IPS-20b (cell line): Measurements from ENCODE around the gene SFMBT1.

Source experiments
- H3K27ac ChIP-seq: one replicate; pipeline ENCODE4 v1.5.1; 2013; ENCODE audit warnings: low read length
- H3K27me3 ChIP-seq: 2 replicates; pipeline ENCODE4 v1.6.1; 2013; ENCODE audit warnings: mild to moderate bottlenecking, low read length, inconsistent platforms; ENCODE audit not compliant: insufficient read depth
- H3K36me3 ChIP-seq: 2 replicates; pipeline ENCODE4 v1.6.1; 2013; ENCODE audit warnings: low read depth, mild to moderate bottlenecking, inconsistent platforms, low read length, moderate library complexity; ENCODE audit not compliant: insufficient read depth
- H3K4me1 ChIP-seq: 2 replicates; pipeline ENCODE4 v1.6.1; 2013; ENCODE audit warnings: mild to moderate bottlenecking, control low read depth, inconsistent platforms, low read length, moderate library complexity; ENCODE audit not compliant: insufficient read depth
- H3K4me3 ChIP-seq: 2 replicates; pipeline ENCODE4 v1.5.1; 2013; ENCODE audit warnings: mild to moderate bottlenecking, low read length, inconsistent platforms
- H3K9ac ChIP-seq: 2 replicates; pipeline ENCODE4 v1.6.1; 2013; ENCODE audit warnings: low read depth, mild to moderate bottlenecking, inconsistent platforms, low read length, moderate library complexity
- H3K9me3 ChIP-seq: 2 replicates; pipeline ENCODE4 v1.6.1; 2013; ENCODE audit warnings: mild to moderate bottlenecking, low read depth, low read length, inconsistent platforms; ENCODE audit not compliant: insufficient read depth

The SFMBT1 gene

GRCh38 chr3:53030619-53031449 is 15.0 kb downstream of the SFMBT1 start:
- no peak overlapping the region for H3K4me3 ChIP-seq
- H3K27me3 ChIP-seq, result no peaks in the 10 kb centered on the region
- H3K9me3 ChIP-seq, result no peaks in the 10 kb centered on the region
- no peaks in the 10 kb centered on the region for H3K36me3 ChIP-seq
- no peak overlapping the region for H3K9ac ChIP-seq
- H3K27ac ChIP-seq, result peak overlapping the region; percentile 52
- peaks cover 29% of the 10 kb centered on the region for H3K4me1 ChIP-seq

DNA sequence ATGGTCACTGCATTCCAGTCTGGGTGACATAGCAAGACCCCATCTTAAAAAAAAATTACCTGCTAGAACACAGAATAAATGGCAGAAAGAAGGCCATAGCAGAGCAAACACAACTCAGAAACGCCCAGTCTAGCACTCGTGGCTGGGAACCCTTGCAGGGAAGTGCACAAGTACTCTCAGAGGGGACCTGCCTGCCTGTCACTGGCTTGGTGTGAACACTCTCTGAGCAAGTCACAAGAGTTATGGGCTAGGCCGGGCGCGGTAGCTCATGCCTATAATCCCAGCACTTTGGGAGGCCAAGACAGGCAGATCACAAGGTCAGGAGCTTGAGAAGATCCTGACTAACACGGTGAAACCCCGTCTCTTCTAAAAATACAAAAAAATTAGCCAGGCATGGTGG is 17.2 kb downstream of the SFMBT1 start:
- Histone ChIP-seq H3K4me1 (peaks cover 29% of the 10 kb centered on the region), H3K4me3 (no peak overlapping the region), H3K9me3 (no peaks in the 10 kb centered on the region)

GRCh38 chr3:53027254-53027844 is 18.5 kb downstream of the SFMBT1 start:
- no peak overlapping the region for H3K4me3 ChIP-seq
- no peak overlapping the region for H3K27ac ChIP-seq
- no peak overlapping the region for H3K9ac ChIP-seq
- H3K27me3 ChIP-seq, result no peaks in the 10 kb centered on the region
- H3K36me3 ChIP-seq, result no peaks in the 10 kb centered on the region
- no peaks in the 10 kb centered on the region for H3K9me3 ChIP-seq
- H3K4me1 ChIP-seq, result peaks cover 29% of the 10 kb centered on the region

More for the DNA sequence above, 17.2 kb downstream of the SFMBT1 start:
- Histone ChIP-seq H3K36me3 (no peaks in the 10 kb centered on the region), H3K27me3 (no peaks in the 10 kb centered on the region), H3K9ac (no peak overlapping the region), H3K27ac (no peak overlapping the region)

- H3K4me3 ChIP-seq, result no peak overlapping the region
- H3K27ac ChIP-seq, result no peak overlapping the region
- H3K9me3 ChIP-seq, result no peaks in the 10 kb centered on the region
- no peaks in the 10 kb centered on the region for H3K36me3 ChIP-seq
- H3K9ac ChIP-seq, result no peak overlapping the region
- peaks cover 29% of the 10 kb centered on the region for H3K4me1 ChIP-seq
- H3K27me3 ChIP-seq, result no peaks in the 10 kb centered on the region
These were observed 19.3 kb downstream of the SFMBT1 start for GRCh38 chr3:53026382-53027162.

- Histone ChIP-seq H3K27ac (no peak overlapping the region), H3K27me3 (no peaks in the 10 kb centered on the region), H3K4me1 (peaks cover 12% of the 10 kb centered on the region), H3K9me3 (no peaks in the 10 kb centered on the region), H3K4me3 (no peak overlapping the region), H3K36me3 (no peaks in the 10 kb centered on the region), H3K9ac (no peak overlapping the region)
These were observed 21.6 kb downstream of the SFMBT1 start for GRCh38 chr3:53024315-53024714.

- peaks cover 16% of the 10 kb centered on the region; the same call in 1 of the 2 replicates for H3K4me1 ChIP-seq
- H3K9me3 ChIP-seq, result no peaks in the 10 kb centered on the region
- H3K9ac ChIP-seq, result no peak overlapping the region
- no peak overlapping the region for H3K27ac ChIP-seq
- no peaks in the 10 kb centered on the region for H3K36me3 ChIP-seq
- H3K27me3 ChIP-seq, result no peaks in the 10 kb centered on the region
- H3K4me3 ChIP-seq, result no peak overlapping the region
These were observed 22.6 kb downstream of the SFMBT1 start for GRCh38 chr3:53023072-53023823.

- no peak overlapping the region for H3K27ac ChIP-seq
- H3K36me3 ChIP-seq, result no peaks in the 10 kb centered on the region
- H3K9me3 ChIP-seq, result no peaks in the 10 kb centered on the region
- H3K27me3 ChIP-seq, result no peaks in the 10 kb centered on the region
- peaks cover 14% of the 10 kb centered on the region; the same call in 1 of the 2 replicates for H3K4me1 ChIP-seq
- H3K9ac ChIP-seq, result no peak overlapping the region
- no peak overlapping the region for H3K4me3 ChIP-seq
These were observed 23.2 kb downstream of the SFMBT1 start for GRCh38 chr3:53022647-53023046.

DNA sequence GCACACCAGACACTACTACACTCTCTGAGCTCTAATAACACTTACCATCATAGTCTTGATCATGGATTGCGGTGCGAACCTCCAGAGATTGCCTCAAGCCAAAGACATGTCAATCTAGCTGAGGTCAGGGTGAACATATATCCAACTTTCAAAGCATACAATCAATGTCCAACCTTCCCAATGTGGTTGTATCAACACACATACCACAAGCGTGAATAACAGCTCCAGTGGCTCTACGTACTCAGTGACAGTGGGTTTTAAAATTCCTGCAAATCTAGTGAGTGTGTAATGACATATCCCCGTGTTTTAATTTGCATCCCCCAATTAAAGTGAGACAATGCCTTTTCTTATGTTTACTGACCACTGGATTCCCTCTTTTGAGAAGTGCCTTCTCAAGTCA is 29.6 kb downstream of the SFMBT1 start:
- Histone ChIP-seq H3K27me3 (no peaks in the 10 kb centered on the region), H3K4me3 (no peak overlapping the region), H3K4me1 (peaks cover 18% of the 10 kb centered on the region; the same call in 1 of the 2 replicates), H3K9ac (no peak overlapping the region), H3K27ac (no peak overlapping the region), H3K36me3 (no peaks in the 10 kb centered on the region), H3K9me3 (no peaks in the 10 kb centered on the region)

GRCh38 chr3:53011324-53011723 is 34.5 kb downstream of the SFMBT1 start:
- no peaks in the 10 kb centered on the region for H3K36me3 ChIP-seq
- no peak overlapping the region for H3K27ac ChIP-seq
- no peaks in the 10 kb centered on the region for H3K9me3 ChIP-seq
- no peak overlapping the region for H3K4me3 ChIP-seq
- peaks cover 5% of the 10 kb centered on the region; the same call in 1 of the 2 replicates for H3K4me1 ChIP-seq
- H3K9ac ChIP-seq, result no peak overlapping the region
- no peaks in the 10 kb centered on the region for H3K27me3 ChIP-seq

DNA sequence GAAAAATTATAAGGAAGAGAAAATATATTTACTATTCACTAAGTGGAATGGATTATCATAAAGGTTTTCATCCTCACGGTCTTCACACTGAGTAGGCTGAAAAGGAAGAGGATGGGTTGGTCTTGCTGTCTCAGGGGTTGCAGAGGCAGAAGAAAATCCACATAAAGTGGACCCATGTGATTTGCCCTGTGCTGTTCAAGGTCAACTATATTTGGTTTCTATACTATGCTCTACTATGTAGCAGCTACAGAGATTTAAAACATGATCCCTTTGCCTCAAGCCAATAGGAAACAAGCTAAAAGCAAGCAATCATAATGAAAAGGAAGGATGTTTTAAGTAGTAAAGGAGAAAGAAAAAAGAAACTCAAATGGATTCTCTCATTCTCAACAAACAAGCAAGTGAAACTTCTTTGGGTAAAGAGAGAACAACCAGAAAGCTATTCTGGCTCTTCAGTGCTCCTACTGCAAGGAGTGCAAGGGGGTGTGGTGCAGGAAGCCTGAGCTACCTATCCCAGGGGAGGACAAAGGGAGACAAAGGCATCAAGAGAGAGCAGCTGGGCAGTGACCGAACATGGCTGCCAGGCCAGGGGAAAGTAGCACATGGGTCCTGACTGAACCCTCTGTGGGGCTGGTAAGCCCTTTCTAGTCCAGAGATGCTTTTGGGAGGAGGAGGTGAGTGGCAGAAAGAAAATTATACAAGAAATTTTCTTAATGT is 35.9 kb downstream of the SFMBT1 start:
- Histone ChIP-seq H3K4me3 (no peak overlapping the region), H3K9ac (no peak overlapping the region), H3K4me1 (peaks cover 4% of the 10 kb centered on the region; the same call in 1 of the 2 replicates), H3K27ac (no peak overlapping the region), H3K9me3 (no peaks in the 10 kb centered on the region), H3K36me3 (no peaks in the 10 kb centered on the region), H3K27me3 (no peaks in the 10 kb centered on the region)

DNA sequence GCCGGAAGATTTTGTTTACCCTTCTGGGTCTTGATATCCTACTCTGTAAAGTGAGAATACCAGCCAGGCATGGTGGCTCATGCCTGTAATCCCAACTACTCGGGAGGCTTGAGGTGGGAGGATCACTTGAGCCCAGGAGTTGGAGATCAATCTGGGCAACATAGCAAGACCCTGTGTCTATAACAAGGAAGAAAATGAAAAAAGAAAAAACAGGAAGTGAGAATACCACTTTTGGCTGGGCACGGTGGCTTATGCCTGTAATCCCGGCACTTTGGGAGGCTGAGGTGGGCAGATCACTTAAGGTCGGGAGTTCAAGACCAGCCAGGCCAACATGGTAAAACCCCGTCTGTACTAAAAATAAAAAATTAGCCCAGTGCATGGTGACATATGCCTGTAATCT is 36.9 kb downstream of the SFMBT1 start:
- H3K4me1 ChIP-seq, result peaks cover 4% of the 10 kb centered on the region; the same call in 1 of the 2 replicates
- no peaks in the 10 kb centered on the region for H3K9me3 ChIP-seq
- no peaks in the 10 kb centered on the region for H3K36me3 ChIP-seq
- H3K9ac ChIP-seq, result no peak overlapping the region
- H3K27ac ChIP-seq, result no peak overlapping the region
- H3K27me3 ChIP-seq, result no peaks in the 10 kb centered on the region
- H3K4me3 ChIP-seq, result no peak overlapping the region
